ENCODE measurements around the gene PLEKHG4B.
"Not testable (repeated sequence)": the region's sequence is repeated elsewhere in the genome, so short reads cannot be mapped to it uniquely, and the experiment has no call there.

PLEKHG4B gene

GRCh38 chr5:91556-92263 lies at the start of gene PLEKHG4B:
Gene PLEKHG4B, plus strand, starts transcription at chr5:92168. Its CDS starts 64 bp downstream, at chr5:92232.
- DNase-seq (ENCODE audit: low spot score) = no peak

GRCh38 chr5:42250-42649 lies 49.7 kb upstream of the PLEKHG4B start:
- DNase-seq (ENCODE audit: low spot score) = no peak

GRCh38 chr5:48192-48591 lies 43.8 kb upstream of the PLEKHG4B start:
- DNase-seq (ENCODE audit: low spot score) = no peak

GRCh38 chr5:49530-49929 lies 42.4 kb upstream of the PLEKHG4B start:
- not testable (repeated sequence) for DNase-seq (ENCODE audit: low spot score)

- no peak for DNase-seq (ENCODE audit: low spot score)
These were observed 41.9 kb upstream of the PLEKHG4B start for GRCh38 chr5:49953-50544.

- no peak for DNase-seq (ENCODE audit: low spot score)
These were observed 41.1 kb upstream of the PLEKHG4B start for GRCh38 chr5:50724-51499.

GRCh38 chr5:51500-51823 lies 40.5 kb upstream of the PLEKHG4B start:
- DNase-seq (ENCODE audit: low spot score) = no peak

- no peak for DNase-seq (ENCODE audit: low spot score)
These were observed 38.4 kb upstream of the PLEKHG4B start for GRCh38 chr5:53381-54174.

GRCh38 chr5:54175-54730 lies 37.7 kb upstream of the PLEKHG4B start:
- DNase-seq (ENCODE audit: low spot score) = no peak

GRCh38 chr5:54876-55569 lies 36.9 kb upstream of the PLEKHG4B start:
- DNase-seq (ENCODE audit: low spot score) = no peak

- no peak for DNase-seq (ENCODE audit: low spot score)
These were observed 35.2 kb upstream of the PLEKHG4B start for GRCh38 chr5:56561-57290.

- not testable (repeated sequence) for DNase-seq (ENCODE audit: low spot score)
These were observed 31.7 kb upstream of the PLEKHG4B start for GRCh38 chr5:60250-60649.

GRCh38 chr5:70440-70839 lies 21.5 kb upstream of the PLEKHG4B start:
- DNase-seq (ENCODE audit: low spot score) = no peak

- not testable (repeated sequence) for DNase-seq (ENCODE audit: low spot score)
These were observed 19.4 kb upstream of the PLEKHG4B start for GRCh38 chr5:72316-73180.

GRCh38 chr5:73181-73447 lies 18.9 kb upstream of the PLEKHG4B start:
- not testable (repeated sequence) for DNase-seq (ENCODE audit: low spot score)

- no peak for DNase-seq (ENCODE audit: low spot score)
These were observed 18.0 kb upstream of the PLEKHG4B start for GRCh38 chr5:73768-74502.

GRCh38 chr5:74503-75109 lies 17.4 kb upstream of the PLEKHG4B start:
- DNase-seq (ENCODE audit: low spot score) = no peak

GRCh38 chr5:75331-76320 lies 16.3 kb upstream of the PLEKHG4B start:
- DNase-seq (ENCODE audit: low spot score) = no peak
